ENCODE measurements around the gene TOP3B. TPM values are rescaled to one million over a fixed set of nuclear protein-coding genes. Genes with fewer than 3 reads are reported as not detected.

The TOP3B gene
- total and polyA plus RNA-seq, 9 of the 15 experiments (the other 6 are each of a cell fraction or from before 2014, with no cell fraction given): 3.0 to 188 (median 112) TPM

DNA sequence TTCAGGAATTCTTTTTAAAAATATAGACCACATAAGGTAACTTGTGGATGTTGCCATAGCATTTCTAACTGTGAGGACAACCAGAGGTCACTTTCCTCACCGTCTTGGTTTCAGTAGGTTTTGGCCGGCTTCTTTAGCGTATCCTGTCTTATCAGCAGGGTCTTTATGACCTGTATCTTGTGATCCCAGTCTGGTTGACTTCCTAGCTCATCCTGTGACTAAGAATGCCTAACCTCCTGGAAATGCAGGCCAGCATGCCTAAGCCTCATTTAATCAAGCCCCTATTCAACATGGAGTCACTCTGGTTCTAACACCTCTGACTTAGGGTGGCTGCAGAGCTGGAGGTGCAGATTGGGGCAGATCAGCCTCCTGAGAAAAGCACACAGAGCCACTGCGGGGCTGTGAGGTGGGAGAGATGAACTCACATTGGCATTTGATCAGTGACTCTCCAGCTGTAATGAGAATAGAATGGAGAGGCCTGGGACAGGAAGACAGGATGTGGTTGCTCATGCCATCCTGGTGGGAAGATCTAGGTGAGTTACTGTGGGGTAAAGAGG lies 41.1 kb upstream of the TOP3B start:
- Histone ChIP-seq H3K79me2 (ENCODE audit: control insufficient read depth, insufficient read depth, low read length) (no peaks in the 10 kb centered on the region), H3K4me3 (no peak overlapping the region), H4K20me1 (replicated peaks; ENCODE audit: control insufficient read depth, insufficient read depth, low read length) (no peaks in the 10 kb centered on the region), H3K36me3 (ENCODE audit: control insufficient read depth, insufficient read depth, low read length) (no peaks in the 10 kb centered on the region), H2AFZ (ENCODE audit: low read depth, low read length) (0 out of 2 replicates have a peak overlapping the region, but pooled peaks have one; percentile 0), H3K27me3 (ENCODE audit: control insufficient read depth in 2 of 2, insufficient read depth in 2 of 2, low read length in 2 of 2) (peaks cover 13 to 31% of the 10 kb centered on the region in 2 experiments; a peak in 3 of 5 replicates), H3K4me2 (ENCODE audit: insufficient read depth, low read length) (no peak overlapping the region), H3K9me3 (replicated peaks; ENCODE audit: control insufficient read depth, insufficient read depth, low read depth, low read length) (no peaks in the 10 kb centered on the region), H3K9ac (ENCODE audit: insufficient read depth in 1 of 2, low read depth in 2 of 2, low read length in 2 of 2) (peak overlapping the region in 1 of 2 experiments; percentile 2; a peak in 1 of 4 replicates), H3K9me1 (ENCODE audit: control insufficient read depth, insufficient read depth, low read length) (no peaks in the 10 kb centered on the region), H3K4me1 (replicated peaks in 1 of 2; ENCODE audit: control insufficient read depth in 2 of 2, insufficient read depth in 2 of 2, low read length in 2 of 2) (peaks cover 15 to 22% of the 10 kb centered on the region in 2 experiments; a peak in 4 of 5 replicates), H3K27ac (ENCODE audit: extremely low read depth, low read depth, low read length) (no peak overlapping the region)
- CTCF ChIA-PET (ENCODE audit: low intra/inter-chr PET ratio): no interaction called here
- POLR2A ChIA-PET: interaction anchor here (0.7 to 8.1 kb wide), 8 partner anchors 10 to 914 kb away, joined by 3 to 123 read pairs (median 4); partner anchors contain the start of gene TOP3B
- in situ Hi-C loops (cut with MboI) (no loop called here), intact Hi-C loops (cut with micrococcal nuclease) (loop anchor here (10.0 kb wide), 1 partner anchor 61 kb away; no protein-coding TSS in a partner anchor)
- BruUV-seq (replicated peaks): no TSS peak
- FAIRE-seq (no peak), DNase-seq (ENCODE audit: extremely low read depth in 1 of 4, low spot score in 3 of 4) (peak; percentile 48 to 63 (median 52)), ATAC-seq (peak; percentile 11)
- WGBS (ENCODE audit: insufficient coverage, low coverage, missing lambda C conversion rate): 5% methylated on average over 4 of the region's 4 CpGs
- no peak for TF ChIP-seq SRSF3 (IDR thresholded peaks at IDR 0.05; ENCODE audit: insufficient read depth, low read length)
- TF ChIP-seq E2F5 (CRISPR knock-in tag; IDR thresholded peaks at IDR 0.05): no peak
- no peak for TF ChIP-seq PPARD (CRISPR knock-in tag; IDR thresholded peaks at IDR 0.05)
- TF ChIP-seq, protein P1, sequence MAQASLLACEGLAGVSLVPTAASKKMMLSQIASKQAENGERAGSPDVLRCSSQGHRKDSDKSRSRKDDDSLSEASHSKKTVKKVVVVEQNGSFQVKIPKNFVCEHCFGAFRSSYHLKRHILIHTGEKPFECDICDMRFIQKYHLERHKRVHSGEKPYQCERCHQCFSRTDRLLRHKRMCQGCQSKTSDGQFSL (CRISPR knock-in tag; IDR thresholded peaks at IDR 0.05): 0 out of 2 replicates have a peak, but pooled peaks have one; percentile 26
- TF ChIP-seq, protein P1 (tag; IDR thresholded peaks at IDR 0.05): no peak
- TF ChIP-seq, protein P2, sequence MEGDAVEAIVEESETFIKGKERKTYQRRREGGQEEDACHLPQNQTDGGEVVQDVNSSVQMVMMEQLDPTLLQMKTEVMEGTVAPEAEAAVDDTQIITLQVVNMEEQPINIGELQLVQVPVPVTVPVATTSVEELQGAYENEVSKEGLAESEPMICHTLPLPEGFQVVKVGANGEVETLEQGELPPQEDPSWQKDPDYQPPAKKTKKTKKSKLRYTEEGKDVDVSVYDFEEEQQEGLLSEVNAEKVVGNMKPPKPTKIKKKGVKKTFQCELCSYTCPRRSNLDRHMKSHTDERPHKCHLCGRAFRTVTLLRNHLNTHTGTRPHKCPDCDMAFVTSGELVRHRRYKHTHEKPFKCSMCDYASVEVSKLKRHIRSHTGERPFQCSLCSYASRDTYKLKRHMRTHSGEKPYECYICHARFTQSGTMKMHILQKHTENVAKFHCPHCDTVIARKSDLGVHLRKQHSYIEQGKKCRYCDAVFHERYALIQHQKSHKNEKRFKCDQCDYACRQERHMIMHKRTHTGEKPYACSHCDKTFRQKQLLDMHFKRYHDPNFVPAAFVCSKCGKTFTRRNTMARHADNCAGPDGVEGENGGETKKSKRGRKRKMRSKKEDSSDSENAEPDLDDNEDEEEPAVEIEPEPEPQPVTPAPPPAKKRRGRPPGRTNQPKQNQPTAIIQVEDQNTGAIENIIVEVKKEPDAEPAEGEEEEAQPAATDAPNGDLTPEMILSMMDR (IDR thresholded peaks at IDR 0.05 in 2 of 3, conservative IDR thresholded peaks at IDR 0.05 in 1 of 3; ENCODE audit: insufficient read depth in 2 of 3, low read depth in 1 of 3, low read length in 3 of 3): no peak
- TF ChIP-seq ZNF584 (CRISPR knock-in tag; IDR thresholded peaks at IDR 0.05; ENCODE audit: low read depth): no peak
- TF ChIP-seq TCF7 (IDR thresholded peaks at IDR 0.05; ENCODE audit: borderline replicate concordance): no peak
- peak; percentile 65; the same call in 1 of the 2 replicates for TF ChIP-seq E2F1 (CRISPR knock-in tag; IDR thresholded peaks at IDR 0.05)
- TF ChIP-seq FOXA3 (CRISPR knock-in tag; conservative IDR thresholded peaks at IDR 0.05 in 1 of 2, IDR thresholded peaks at IDR 0.05 in 1 of 2): peak in 1 of 2 experiments; percentile 76; a peak in 1 of 4 replicates
- peak; percentile 72; the same call in 1 of the 2 replicates for TF ChIP-seq ETV5 (CRISPR knock-in tag; IDR thresholded peaks at IDR 0.05; ENCODE audit: low read depth)
- TF ChIP-seq MAFF (IDR thresholded peaks at IDR 0.05; ENCODE audit: low read length): no peak
- peak; percentile 42; the same call in 1 of the 2 replicates for TF ChIP-seq POLR2AphosphoS5 (IDR thresholded peaks at IDR 0.05; ENCODE audit: control insufficient read depth, insufficient read depth, low read depth, low read length)
- peak; percentile 69; the same call in 1 of the 2 replicates for TF ChIP-seq XRCC5 (IDR thresholded peaks at IDR 0.05; ENCODE audit: low read depth, low read length)
- no peak for TF ChIP-seq E2F3 (CRISPR knock-in tag; IDR thresholded peaks at IDR 0.05)
- no peak for TF ChIP-seq MAFG (tag; conservative IDR thresholded peaks at IDR 0.05)
